ENCODE measurements around the gene ATP6V0E1.

GRCh38 chr5:173053041-173053440 lies 69.5 kb downstream of the ATP6V0E1 start:
- no peak for TF ChIP-seq GATA3 (IDR thresholded peaks at IDR 0.05; ENCODE audit: low read depth, low read length)
- no peak for TF ChIP-seq GATA2 (IDR thresholded peaks at IDR 0.05; ENCODE audit: low read depth, low read length)
